A673 (cell line): ENCODE data around the gene RBM42. TPM values are rescaled to one million over a fixed set of nuclear protein-coding genes. Genes with fewer than 3 reads are reported as not detected.

ENCODE experiments used
- BruUV-seq: library from RNA; stranded (reverse); fragments of 400-500 nt; replicated peaks from 2 replicates; lab custom pipeline; 2021; lab: Mats Ljungman, UMichigan
- CTCF ChIA-PET: fragments of 300-600 bp; sonication (Branson Sonifier 250); formaldehyde crosslinking; loops from one replicate; lab custom pipeline; 2022; ENCODE audit warnings: antibody characterized with exemption; lab: Charles Lee
- POLR2A ChIA-PET: fragments of 300-600 bp; sonication (Branson Sonifier 250); formaldehyde crosslinking; loops from one replicate; lab custom pipeline; 2022; ENCODE audit warnings: antibody characterized with exemption; ENCODE audit not compliant: low non-redundant PET; lab: Charles Lee
- DNase-seq: peaks from one replicate; pipeline ENCODE4 v3.0.0-alpha.2; 2015; ENCODE audit warnings: low spot score
- H3K27ac ChIP-seq: fragments of 200-600 bp; sonication (generic); 2 replicates; pipeline ENCODE4 v1.5.1; 2016; ENCODE audit warnings: mixed run types, low read depth, mild to moderate bottlenecking, mixed read lengths, antibody characterized with exemption, low read length; ENCODE audit not compliant: poor library complexity, severe bottlenecking
- H3K27me3 ChIP-seq: fragments of 200-600 bp; sonication (generic); replicated peaks from 2 replicates; pipeline ENCODE4 v1.6.1; 2017; ENCODE audit warnings: mixed run types, low read depth, mild to moderate bottlenecking, mixed read lengths, antibody characterized with exemption, low read length; ENCODE audit not compliant: insufficient read depth, poor library complexity
- H3K36me3 ChIP-seq: fragments of 200-600 bp; sonication (generic); 2 replicates; pipeline ENCODE4 v1.6.1; 2016; ENCODE audit warnings: mixed run types, mild to moderate bottlenecking, mixed read lengths, antibody characterized with exemption, low read length; ENCODE audit not compliant: insufficient read depth, poor library complexity, severe bottlenecking
- H3K4me1 ChIP-seq: fragments of 200-600 bp; sonication (generic); 2 replicates; pipeline ENCODE4 v1.6.1; 2017; ENCODE audit warnings: mixed run types, mild to moderate bottlenecking, mixed read lengths, antibody characterized with exemption, low read length; ENCODE audit not compliant: insufficient read depth, poor library complexity, severe bottlenecking
- H3K4me3 ChIP-seq: fragments of 200-600 bp; sonication (generic); 2 replicates; pipeline ENCODE4 v1.5.1; 2016; ENCODE audit warnings: low read depth, mixed run types, mild to moderate bottlenecking, mixed read lengths, low read length; ENCODE audit not compliant: poor library complexity, severe bottlenecking
- H3K9me3 ChIP-seq: fragments of 200-600 bp; sonication (generic); 2 replicates; pipeline ENCODE4 v1.6.1; 2016; ENCODE audit warnings: mixed run types, low read depth, mild to moderate bottlenecking, mixed read lengths, antibody characterized with exemption, low read length; ENCODE audit not compliant: poor library complexity, severe bottlenecking
- EZH2 ChIP-seq: fragments of 200-600 bp; sonication (generic); IDR thresholded peaks from 2 replicates; pipeline ENCODE4 v1.6.1; 2017; ENCODE audit warnings: borderline replicate concordance, low read depth, mild to moderate bottlenecking, mixed read lengths, antibody characterized with exemption, low read length; ENCODE audit not compliant: poor library complexity, severe bottlenecking
- intact Hi-C: fragments of 100-400 bp; cut with micrococcal nuclease; formaldehyde crosslinking; loops from one replicate; pipeline ENCODE4 v1.10.0; 2022; ENCODE audit not compliant: unreplicated experiment
- total RNA-seq: library from RNA; stranded (reverse); gene quantifications from 2 replicates; pipeline ENCODE4 v1.2.3, GENCODE V29; 2021
- TF ChIP-seq, protein P1 (sequence below): fragments of 300-800, 200-600 bp; sonication (generic); conservative IDR thresholded peaks from 2 replicates; pipeline ENCODE4 v1.5.1; 2017; ENCODE audit warnings: low read depth, mild to moderate bottlenecking, antibody characterized with exemption, low read length, moderate library complexity, mixed read lengths

RBM42 gene
- total RNA-seq, 1 experiment from 2014 or later: 106 TPM

DNA sequence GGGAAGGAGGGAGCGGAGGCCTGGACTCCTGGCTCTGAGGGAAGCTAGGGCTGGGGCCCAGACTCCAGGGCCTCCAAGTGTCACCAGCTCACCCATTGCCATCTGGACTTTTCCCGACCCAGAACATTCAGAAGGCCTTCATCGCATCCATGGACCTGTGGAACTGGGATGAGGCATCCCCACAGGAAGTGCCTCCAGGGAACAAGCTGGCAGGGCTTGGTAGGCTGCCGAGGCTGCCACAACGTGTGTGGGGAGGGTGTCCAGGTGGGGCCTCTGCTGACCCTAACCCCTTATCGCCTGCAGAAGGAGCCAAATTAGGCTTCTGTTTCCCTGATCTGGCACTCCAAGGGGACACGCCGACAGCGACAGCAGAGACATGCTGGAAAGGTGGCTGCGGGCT, 13.5 kb downstream of the RBM42 start:
- no peak overlapping the region for H3K4me3 ChIP-seq
- ChIA-PET CTCF (interaction anchor here (0.5 kb wide), 1 partner anchor 178 kb away, joined by 9 read pairs; no protein-coding TSS in a partner anchor), POLR2A (interaction anchor here (0.6 to 0.7 kb wide), 2 partner anchors 29 to 93 kb away, joined by 3 to 4 read pairs; no protein-coding TSS in a partner anchor)
- H3K9me3 ChIP-seq: no peaks in the 10 kb centered on the region
- peaks cover 17% of the 10 kb centered on the region for H3K4me1 ChIP-seq
- H3K27me3 ChIP-seq: no peaks in the 10 kb centered on the region
- BruUV-seq: no TSS peak
- H3K36me3 ChIP-seq: peaks cover 10% of the 10 kb centered on the region
- H3K27ac ChIP-seq: peak overlapping the region; percentile 85
- intact Hi-C loops: loop anchor here (10.0 kb wide), 1 partner anchor 288 kb away; the partner anchor contains the start of gene FFAR3
- TF ChIP-seq EZH2: no peak
- TF ChIP-seq, protein P1, sequence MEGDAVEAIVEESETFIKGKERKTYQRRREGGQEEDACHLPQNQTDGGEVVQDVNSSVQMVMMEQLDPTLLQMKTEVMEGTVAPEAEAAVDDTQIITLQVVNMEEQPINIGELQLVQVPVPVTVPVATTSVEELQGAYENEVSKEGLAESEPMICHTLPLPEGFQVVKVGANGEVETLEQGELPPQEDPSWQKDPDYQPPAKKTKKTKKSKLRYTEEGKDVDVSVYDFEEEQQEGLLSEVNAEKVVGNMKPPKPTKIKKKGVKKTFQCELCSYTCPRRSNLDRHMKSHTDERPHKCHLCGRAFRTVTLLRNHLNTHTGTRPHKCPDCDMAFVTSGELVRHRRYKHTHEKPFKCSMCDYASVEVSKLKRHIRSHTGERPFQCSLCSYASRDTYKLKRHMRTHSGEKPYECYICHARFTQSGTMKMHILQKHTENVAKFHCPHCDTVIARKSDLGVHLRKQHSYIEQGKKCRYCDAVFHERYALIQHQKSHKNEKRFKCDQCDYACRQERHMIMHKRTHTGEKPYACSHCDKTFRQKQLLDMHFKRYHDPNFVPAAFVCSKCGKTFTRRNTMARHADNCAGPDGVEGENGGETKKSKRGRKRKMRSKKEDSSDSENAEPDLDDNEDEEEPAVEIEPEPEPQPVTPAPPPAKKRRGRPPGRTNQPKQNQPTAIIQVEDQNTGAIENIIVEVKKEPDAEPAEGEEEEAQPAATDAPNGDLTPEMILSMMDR: no peak
- no peak for DNase-seq

DNA sequence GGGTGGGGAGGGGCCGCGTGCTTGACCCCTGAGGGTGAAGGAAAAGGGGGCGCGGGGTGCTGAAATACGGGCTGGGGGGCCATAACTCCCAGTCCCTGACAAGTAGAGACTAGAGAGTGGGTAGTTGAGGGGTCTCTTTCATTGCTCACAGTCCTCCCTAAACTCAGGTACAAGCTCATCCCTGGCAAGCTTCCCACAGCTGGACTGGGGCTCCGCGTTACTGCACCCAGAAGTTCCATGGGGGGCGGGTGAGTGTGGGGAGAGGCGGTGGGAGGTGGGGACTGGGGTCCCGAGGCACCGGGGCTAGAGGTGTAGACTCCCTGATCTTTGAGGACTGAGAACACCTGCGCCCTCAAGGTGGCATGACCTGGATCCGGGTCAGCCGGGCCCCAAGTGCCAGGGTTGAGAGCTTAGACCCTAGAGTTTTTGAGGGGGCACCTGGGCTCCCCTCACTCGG, 14.0 kb downstream of the RBM42 start:
- CTCF ChIA-PET: interaction anchor here (0.5 kb wide), 1 partner anchor 177 kb away, joined by 9 read pairs; no protein-coding TSS in a partner anchor
- H3K4me1 ChIP-seq: peaks cover 17% of the 10 kb centered on the region
- H3K4me3 ChIP-seq: peak overlapping the region; percentile 60
- H3K27me3 ChIP-seq: no peaks in the 10 kb centered on the region
- BruUV-seq: no TSS peak
- peak overlapping the region; percentile 85 for H3K27ac ChIP-seq
- no peak for DNase-seq
- POLR2A ChIA-PET: interaction anchor here (0.6 kb wide), 1 partner anchor 30 kb away, joined by 4 read pairs; no protein-coding TSS in a partner anchor
- H3K9me3 ChIP-seq: no peaks in the 10 kb centered on the region
- H3K36me3 ChIP-seq: peaks cover 6% of the 10 kb centered on the region
- intact Hi-C loops: loop anchor here (10.0 kb wide), 1 partner anchor 288 kb away; the partner anchor contains the start of gene FFAR3
- TF ChIP-seq EZH2: no peak
- TF ChIP-seq, protein P1: no peak

DNA sequence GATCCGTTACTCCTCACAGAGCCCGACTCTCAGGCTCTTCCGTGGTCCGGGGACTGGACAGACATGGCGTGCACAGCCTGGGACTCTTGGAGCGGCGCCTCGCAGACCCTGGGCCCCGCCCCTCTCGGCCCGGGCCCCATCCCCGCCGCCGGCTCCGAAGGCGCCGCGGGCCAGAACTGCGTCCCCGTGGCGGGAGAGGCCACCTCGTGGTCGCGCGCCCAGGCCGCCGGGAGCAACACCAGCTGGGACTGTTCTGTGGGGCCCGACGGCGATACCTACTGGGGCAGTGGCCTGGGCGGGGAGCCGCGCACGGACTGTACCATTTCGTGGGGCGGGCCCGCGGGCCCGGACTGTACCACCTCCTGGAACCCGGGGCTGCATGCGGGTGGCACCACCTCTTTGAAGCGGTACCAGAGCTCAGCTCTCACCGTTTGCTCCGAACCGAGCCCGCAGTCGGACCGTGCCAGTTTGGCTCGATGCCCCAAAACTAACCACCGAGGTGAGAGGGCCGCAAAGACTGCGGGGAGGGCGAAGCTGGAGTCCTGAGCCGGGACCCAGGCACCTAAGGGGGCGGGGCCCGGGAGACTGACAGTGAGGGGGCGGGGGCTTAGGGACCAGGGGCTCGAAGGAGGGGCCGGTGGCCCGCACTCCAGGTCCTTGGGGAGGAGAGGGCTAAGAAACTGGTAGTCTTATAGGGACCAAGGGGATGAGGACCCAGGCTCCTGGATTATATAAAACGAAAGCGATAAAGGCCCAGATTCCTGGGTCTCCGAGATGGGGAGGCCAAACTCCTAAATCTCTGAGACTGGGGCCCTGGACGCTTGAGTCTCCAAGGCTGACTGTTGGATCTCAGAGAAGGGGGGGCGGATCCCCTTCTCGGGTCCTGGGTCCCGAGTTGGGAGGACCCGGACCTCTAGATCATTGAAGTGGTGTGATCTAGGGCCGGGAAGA, 14.7 kb downstream of the RBM42 start:
- intact Hi-C loops: loop anchor here (10.0 kb wide), 1 partner anchor 289 kb away; the partner anchor contains the start of gene FFAR3
- Histone ChIP-seq H3K9me3 (no peaks in the 10 kb centered on the region), H3K4me3 (peak overlapping the region; percentile 60), H3K36me3 (no peaks in the 10 kb centered on the region), H3K27me3 (no peaks in the 10 kb centered on the region), H3K4me1 (peaks cover 17% of the 10 kb centered on the region), H3K27ac (peak overlapping the region; percentile 85)
- BruUV-seq: no TSS peak
- TF ChIP-seq, protein P1: no peak
- CTCF ChIA-PET: interaction anchor here (0.6 to 0.7 kb wide), 2 partner anchors 47 to 510 kb away, joined by 3 to 4 read pairs; no protein-coding TSS in a partner anchor
- POLR2A ChIA-PET: interaction anchor here (0.6 kb wide), 2 partner anchors 97 to 322 kb away, joined by 3 to 9 read pairs; no protein-coding TSS in a partner anchor
- peak; percentile 93 for DNase-seq
